SU-DHL-6 (cell line): ENCODE data around the gene TBC1D4.

Experiments used
- EZH2phosphoT487 ChIP-seq: fragments of 200-600 bp; sonication (generic), shearing (Covaris generic); conservative IDR thresholded peaks from 2 replicates; pipeline ENCODE4 v1.6.1; 2018; ENCODE audit warnings: mild to moderate bottlenecking, antibody characterized with exemption, low read length, moderate library complexity, mixed read lengths
- TF ChIP-seq, protein P1 (sequence below): fragments of 200-600 bp; sonication (generic); IDR thresholded peaks from one replicate; pipeline ENCODE4 v1.5.1; 2017; ENCODE audit warnings: antibody characterized with exemption, mild to moderate bottlenecking, low read length, moderate library complexity; ENCODE audit not compliant: insufficient read depth, poor library complexity, severe bottlenecking

DNA sequence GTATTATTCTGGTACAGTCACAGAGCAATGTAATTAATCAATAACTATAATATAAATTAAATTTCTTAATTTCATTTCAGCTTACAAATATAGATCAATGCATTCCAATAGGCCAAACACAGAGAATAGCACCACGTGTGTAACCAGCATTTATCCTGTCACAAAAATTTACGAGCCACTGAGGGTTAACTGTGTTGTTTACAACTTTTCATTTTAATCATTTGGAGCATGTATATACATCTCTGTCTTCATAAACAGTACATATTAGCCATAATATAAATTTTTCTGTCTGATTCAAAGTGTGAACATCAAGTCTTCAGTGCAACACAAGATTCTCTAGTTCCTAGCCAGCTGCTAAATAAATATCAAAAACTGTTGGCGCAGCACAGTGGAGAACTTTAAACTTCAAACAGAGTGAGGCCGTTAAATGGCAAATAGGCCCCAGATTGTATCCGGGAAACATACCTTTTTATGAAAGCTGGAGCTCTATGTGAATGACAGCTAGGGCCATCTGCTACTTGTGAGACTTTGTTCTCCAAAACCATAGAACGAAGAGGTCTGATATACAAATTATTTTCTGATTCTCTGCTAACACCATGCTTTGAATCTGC is 105.1 kb downstream of the TBC1D4 start:
- TF ChIP-seq, protein P1, sequence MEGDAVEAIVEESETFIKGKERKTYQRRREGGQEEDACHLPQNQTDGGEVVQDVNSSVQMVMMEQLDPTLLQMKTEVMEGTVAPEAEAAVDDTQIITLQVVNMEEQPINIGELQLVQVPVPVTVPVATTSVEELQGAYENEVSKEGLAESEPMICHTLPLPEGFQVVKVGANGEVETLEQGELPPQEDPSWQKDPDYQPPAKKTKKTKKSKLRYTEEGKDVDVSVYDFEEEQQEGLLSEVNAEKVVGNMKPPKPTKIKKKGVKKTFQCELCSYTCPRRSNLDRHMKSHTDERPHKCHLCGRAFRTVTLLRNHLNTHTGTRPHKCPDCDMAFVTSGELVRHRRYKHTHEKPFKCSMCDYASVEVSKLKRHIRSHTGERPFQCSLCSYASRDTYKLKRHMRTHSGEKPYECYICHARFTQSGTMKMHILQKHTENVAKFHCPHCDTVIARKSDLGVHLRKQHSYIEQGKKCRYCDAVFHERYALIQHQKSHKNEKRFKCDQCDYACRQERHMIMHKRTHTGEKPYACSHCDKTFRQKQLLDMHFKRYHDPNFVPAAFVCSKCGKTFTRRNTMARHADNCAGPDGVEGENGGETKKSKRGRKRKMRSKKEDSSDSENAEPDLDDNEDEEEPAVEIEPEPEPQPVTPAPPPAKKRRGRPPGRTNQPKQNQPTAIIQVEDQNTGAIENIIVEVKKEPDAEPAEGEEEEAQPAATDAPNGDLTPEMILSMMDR, result no peak
- TF ChIP-seq EZH2phosphoT487, result no peak
